Trophoblast cell (in vitro differentiated cells and primary cell): Measurements from ENCODE around the gene MORC2.
A peak's percentile ranks its signal among the peaks of the same experiment; 100 is the strongest.

Source experiments
- DNase-seq, 2 donors: peaks; one replicate each; pipeline ENCODE4 v3.0.0-alpha.2; 2016
- H2AFZ ChIP-seq: 2 replicates; pipeline ENCODE4 v1.6.1; 2013; ENCODE audit warnings: low read length, moderate library complexity, mild to moderate bottlenecking; ENCODE audit not compliant: insufficient read depth, poor library complexity
- H2AK5ac ChIP-seq: 2 replicates; pipeline ENCODE4 v1.6.1; 2013; ENCODE audit warnings: mild to moderate bottlenecking, low read length
- H2BK120ac ChIP-seq: 2 replicates; pipeline ENCODE4 v1.6.1; 2013; ENCODE audit warnings: low read length, mild to moderate bottlenecking, moderate library complexity; ENCODE audit not compliant: insufficient read depth, poor library complexity
- H2BK12ac ChIP-seq: 2 replicates; pipeline ENCODE4 v1.6.1; 2013; ENCODE audit warnings: mild to moderate bottlenecking, low read length, moderate library complexity
- H2BK5ac ChIP-seq: 2 replicates; pipeline ENCODE4 v1.6.1; 2013; ENCODE audit warnings: low read length, low read depth, moderate library complexity, mild to moderate bottlenecking; ENCODE audit not compliant: poor library complexity
- H3K14ac ChIP-seq: 2 replicates; pipeline ENCODE4 v1.6.1; 2013; ENCODE audit warnings: mild to moderate bottlenecking, low read length
- H3K18ac ChIP-seq: 2 replicates; pipeline ENCODE4 v1.6.1; 2013; ENCODE audit warnings: mild to moderate bottlenecking, low read length
- H3K23ac ChIP-seq: 2 replicates; pipeline ENCODE4 v1.6.1; 2013; ENCODE audit warnings: low read length
- H3K27ac ChIP-seq: 2 replicates; pipeline ENCODE4 v1.5.1; 2013; ENCODE audit warnings: low read depth, mild to moderate bottlenecking, inconsistent platforms, low read length, moderate library complexity
- H3K27me3 ChIP-seq: 2 replicates; pipeline ENCODE4 v1.6.1; 2013; ENCODE audit warnings: inconsistent platforms, mild to moderate bottlenecking, low read length, moderate library complexity; ENCODE audit not compliant: insufficient read depth
- H3K36me3 ChIP-seq, 2 experiments: 1 replicate in 1 of 2; 2 replicates in 1 of 2; pipeline ENCODE4 v1.6.1; 2013; ENCODE audit warnings: low read length in 2 of 2, mild to moderate bottlenecking in 2 of 2, moderate library complexity in 1 of 2; ENCODE audit not compliant: insufficient read depth in 2 of 2, control insufficient read depth in 1 of 2
- H3K4ac ChIP-seq: 2 replicates; pipeline ENCODE4 v1.6.1; 2013; ENCODE audit warnings: low read depth, mild to moderate bottlenecking, low read length, moderate library complexity
- H3K4me1 ChIP-seq, 2 experiments: 1 replicate in 1 of 2; 2 replicates in 1 of 2; pipeline ENCODE4 v1.6.1; 2013; ENCODE audit warnings: low read length in 2 of 2, mild to moderate bottlenecking in 2 of 2, moderate library complexity in 1 of 2; ENCODE audit not compliant: insufficient read depth in 2 of 2, control insufficient read depth in 1 of 2
- H3K4me2 ChIP-seq: 2 replicates; pipeline ENCODE4 v1.6.1; 2013; ENCODE audit warnings: inconsistent platforms, mild to moderate bottlenecking, low read length, moderate library complexity
- H3K4me3 ChIP-seq: 2 replicates; pipeline ENCODE4 v1.5.1; 2013; ENCODE audit warnings: mild to moderate bottlenecking, low read depth, low read length, inconsistent platforms
- H3K79me1 ChIP-seq: one replicate; pipeline ENCODE4 v1.6.1; 2013; ENCODE audit warnings: low read length
- H3K79me2 ChIP-seq: 2 replicates; pipeline ENCODE4 v1.6.1; 2013; ENCODE audit warnings: low read length, mild to moderate bottlenecking; ENCODE audit not compliant: control insufficient read depth, insufficient read depth, poor library complexity
- H3K9ac ChIP-seq: 2 replicates; pipeline ENCODE4 v1.6.1; 2013; ENCODE audit warnings: mild to moderate bottlenecking, low read length
- H3K9me3 ChIP-seq: 2 replicates; pipeline ENCODE4 v1.6.1; 2013; ENCODE audit warnings: low read depth, mild to moderate bottlenecking, control low read depth, inconsistent platforms, low read length; ENCODE audit not compliant: insufficient read depth
- H4K12ac ChIP-seq: 2 replicates; pipeline ENCODE4 v1.6.1; 2013; ENCODE audit warnings: low read depth, mild to moderate bottlenecking, low read length, moderate library complexity
- H4K8ac ChIP-seq: 2 replicates; pipeline ENCODE4 v1.6.1; 2013; ENCODE audit warnings: low read depth, mild to moderate bottlenecking, low read length, moderate library complexity
- H4K91ac ChIP-seq: one replicate; pipeline ENCODE4 v1.6.1; 2013; ENCODE audit warnings: low read depth, mild to moderate bottlenecking, low read length, moderate library complexity
- WGBS: extraction: QIAGEN DNeasy Blood & Tissue Kit; methylation state at CpG from one replicate; pipeline ENCODE4 v1.1.7; 2013; ENCODE audit warnings: missing lambda C conversion rate; ENCODE audit not compliant: insufficient read length, insufficient coverage; ENCODE audit errors: extremely low coverage; 5-methylcytosine and 5-hydroxymethylcytosine counted together

MORC2 gene

GRCh38 chr22:30978304-30978962 is 9.9 kb upstream of the MORC2 start:
- no peak overlapping the region for H3K14ac ChIP-seq
- no peak overlapping the region for H3K4me2 ChIP-seq
- WGBS = no CpG with 5 or more reads among the region's 3 CpGs
- H3K9me3 ChIP-seq = no peaks in the 10 kb centered on the region
- no peak overlapping the region for H3K18ac ChIP-seq
- H2AK5ac ChIP-seq = no peak overlapping the region
- H3K9ac ChIP-seq = no peak overlapping the region
- peaks cover 0 to 16% of the 10 kb centered on the region in 2 experiments for H3K36me3 ChIP-seq
- no peak overlapping the region for H2BK12ac ChIP-seq
- H3K23ac ChIP-seq = peak overlapping the region; percentile 97
- no peak overlapping the region for H2AFZ ChIP-seq
- no peak overlapping the region for H4K8ac ChIP-seq
- no peak overlapping the region for H4K91ac ChIP-seq
- H3K4ac ChIP-seq = no peak overlapping the region
- no peak overlapping the region for H4K12ac ChIP-seq
- H3K79me2 ChIP-seq = no peaks in the 10 kb centered on the region
- DNase-seq = no peak
- H3K27ac ChIP-seq = no peak overlapping the region
- H2BK120ac ChIP-seq = no peak overlapping the region
- H2BK5ac ChIP-seq = no peak overlapping the region
- no peaks in the 10 kb centered on the region for H3K79me1 ChIP-seq
- H3K27me3 ChIP-seq = no peaks in the 10 kb centered on the region
- no peaks in the 10 kb centered on the region for H3K4me1 ChIP-seq
- no peak overlapping the region for H3K4me3 ChIP-seq

GRCh38 chr22:30970356-30970746 is 1.8 kb upstream of the MORC2 start:
- Histone ChIP-seq H2AFZ (no peak overlapping the region), H4K91ac (no peak overlapping the region), H2AK5ac (no peak overlapping the region), H3K4ac (peak overlapping the region; percentile 94), H2BK12ac (no peak overlapping the region), H3K14ac (peak overlapping the region; percentile 58), H3K18ac (no peak overlapping the region), H4K8ac (no peak overlapping the region), H3K79me1 (peaks cover 15% of the 10 kb centered on the region), H2BK5ac (no peak overlapping the region), H3K27me3 (no peaks in the 10 kb centered on the region), H3K36me3 (peaks cover 4 to 22% of the 10 kb centered on the region in 2 experiments), H3K9me3 (no peaks in the 10 kb centered on the region), H3K4me2 (peak overlapping the region; percentile 97), H3K4me1 (peaks cover 2 to 8% of the 10 kb centered on the region in 2 experiments), H3K9ac (peak overlapping the region; percentile 98), H3K27ac (no peak overlapping the region), H2BK120ac (no peak overlapping the region), H3K23ac (no peak overlapping the region), H3K79me2 (peaks cover 22% of the 10 kb centered on the region), H3K4me3 (no peak overlapping the region), H4K12ac (no peak overlapping the region)
- no CpG with 5 or more reads among the region's 3 CpGs for WGBS
- no peak for DNase-seq

- no peak overlapping the region for H3K23ac ChIP-seq
- H2BK5ac ChIP-seq = peak overlapping the region; percentile 55
- peaks cover 15% of the 10 kb centered on the region for H3K79me1 ChIP-seq
- peak overlapping the region; percentile 97 for H3K4me2 ChIP-seq
- peaks cover 4 to 18% of the 10 kb centered on the region in 2 experiments for H3K36me3 ChIP-seq
- peak overlapping the region; percentile 15 for H3K18ac ChIP-seq
- H3K9me3 ChIP-seq = no peaks in the 10 kb centered on the region
- peak overlapping the region; percentile 98 for H3K9ac ChIP-seq
- H2AK5ac ChIP-seq = peak overlapping the region; percentile 18
- H3K4ac ChIP-seq = peak overlapping the region; percentile 94
- peak overlapping the region; percentile 58 for H3K14ac ChIP-seq
- H2AFZ ChIP-seq = peak overlapping the region; percentile 40
- H4K91ac ChIP-seq = peak overlapping the region; percentile 70
- no peaks in the 10 kb centered on the region for H3K27me3 ChIP-seq
- H3K27ac ChIP-seq = peak overlapping the region; percentile 95
- peak overlapping the region; percentile 73 for H2BK120ac ChIP-seq
- peak; percentile 8 to 45 for DNase-seq
- no peak overlapping the region for H2BK12ac ChIP-seq
- H4K8ac ChIP-seq = peak overlapping the region; percentile 78
- peaks cover 2 to 8% of the 10 kb centered on the region in 2 experiments for H3K4me1 ChIP-seq
- peak overlapping the region; percentile 63 for H4K12ac ChIP-seq
- WGBS = no CpG with 5 or more reads among the region's 49 CpGs
- peak overlapping the region; percentile 92 for H3K4me3 ChIP-seq
- peaks cover 22% of the 10 kb centered on the region for H3K79me2 ChIP-seq
Measured at GRCh38 chr22:30969532-30970355, 1.2 kb upstream of the MORC2 start.

GRCh38 chr22:30968924-30969531 is 454 bp upstream of the MORC2 start, which contains the start of gene TUG1:
Gene TUG1, plus strand, starts transcription at chr22:30969265.
- Histone ChIP-seq H2BK5ac (peak within 1 kb of the TSS; percentile 55), H2AFZ (peak within 1 kb of the TSS; percentile 47), H3K79me2 (peaks cover 22% of the 10 kb centered on the region), H2BK12ac (no peak within 1 kb of the TSS), H3K79me1 (peaks cover 15% of the 10 kb centered on the region), H3K23ac (no peak within 1 kb of the TSS), H2AK5ac (peak within 1 kb of the TSS; percentile 18), H4K91ac (peak within 1 kb of the TSS; percentile 78), H4K8ac (peak within 1 kb of the TSS; percentile 81), H3K4me2 (peak within 1 kb of the TSS; percentile 97), H3K18ac (peak within 1 kb of the TSS; percentile 73), H3K4me3 (peak within 1 kb of the TSS; percentile 92), H3K27ac (peak within 1 kb of the TSS; percentile 95), H2BK120ac (peak within 1 kb of the TSS; percentile 73), H3K9me3 (no peaks in the 10 kb centered on the region), H3K36me3 (peaks cover 4 to 18% of the 10 kb centered on the region in 2 experiments), H3K9ac (peak within 1 kb of the TSS; percentile 98), H4K12ac (peak within 1 kb of the TSS; percentile 63), H3K4ac (peak within 1 kb of the TSS; percentile 94), H3K27me3 (no peaks in the 10 kb centered on the region), H3K14ac (peak within 1 kb of the TSS; percentile 71), H3K4me1 (peaks cover 2 to 8% of the 10 kb centered on the region in 2 experiments)
- peak; percentile 97 to 98 for DNase-seq
- WGBS = no CpG with 5 or more reads among the region's 67 CpGs
